GM10266 (cell line): ENCODE results near the gene DPH3.

Experiments
- DNase-seq: peaks from one replicate; pipeline ENCODE4 v3.0.0; 2012; ENCODE audit errors: extremely low spot score
- CTCF ChIP-seq: IDR thresholded peaks from 2 replicates; pipeline ENCODE4 v1.5.1; 2012; ENCODE audit warnings: mild to moderate bottlenecking, low read depth; ENCODE audit not compliant: control insufficient read depth, insufficient read depth; ENCODE audit errors: missing control alignments

The DPH3 gene

GRCh38 chr3:16255726-16256125 is 9.0 kb downstream of the DPH3 start:
- no peak for TF ChIP-seq CTCF
- no peak for DNase-seq

- DNase-seq: no peak
- TF ChIP-seq CTCF: no peak
These were observed 9.4 kb downstream of the DPH3 start for GRCh38 chr3:16255326-16255725.

GRCh38 chr3:16254916-16255315 is 9.8 kb downstream of the DPH3 start:
- no peak for DNase-seq
- TF ChIP-seq CTCF: no peak

GRCh38 chr3:16253601-16254000 is 11.1 kb downstream of the DPH3 start:
- DNase-seq: no peak
- no peak for TF ChIP-seq CTCF

- no peak for TF ChIP-seq CTCF
- no peak for DNase-seq
These were observed 11.8 kb downstream of the DPH3 start for GRCh38 chr3:16252988-16253387.

- TF ChIP-seq CTCF: no peak
- DNase-seq: no peak
These were observed 12.3 kb downstream of the DPH3 start for GRCh38 chr3:16252243-16252978.

- no peak for DNase-seq
- no peak for TF ChIP-seq CTCF
These were observed 13.2 kb downstream of the DPH3 start for GRCh38 chr3:16251316-16252085.
